COR-L47 (cell line): ENCODE results near the gene CRY1.
"Not testable (repeated sequence)": the region's sequence is repeated elsewhere in the genome, so short reads cannot be mapped to it uniquely, and the experiment has no call there.

Source experiments
- DNase-seq: peaks from one replicate; lab custom pipeline; 2025; lab: John Stamatoyannopoulos, UW

CRY1 gene

DNA sequence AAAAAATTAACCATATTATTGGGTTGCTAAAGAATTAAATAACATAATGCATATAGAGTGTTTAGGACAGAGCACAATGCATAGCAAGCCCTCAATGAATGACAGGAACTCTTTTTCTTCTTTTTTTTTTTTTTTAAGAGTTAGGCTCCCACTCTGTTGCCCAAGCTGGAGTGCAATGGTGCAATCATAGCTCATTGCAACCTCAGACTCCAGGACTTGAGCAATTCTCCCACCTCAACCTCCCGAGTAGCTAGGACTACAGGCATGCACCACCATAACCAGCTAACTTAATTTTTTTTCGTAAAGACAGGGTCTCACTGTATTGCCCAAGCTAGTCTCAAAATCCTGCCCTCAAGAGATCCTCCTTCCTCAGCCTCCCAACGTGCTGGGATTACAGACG lies 85.9 kb downstream of the CRY1 start:
- DNase-seq = no peak

DNA sequence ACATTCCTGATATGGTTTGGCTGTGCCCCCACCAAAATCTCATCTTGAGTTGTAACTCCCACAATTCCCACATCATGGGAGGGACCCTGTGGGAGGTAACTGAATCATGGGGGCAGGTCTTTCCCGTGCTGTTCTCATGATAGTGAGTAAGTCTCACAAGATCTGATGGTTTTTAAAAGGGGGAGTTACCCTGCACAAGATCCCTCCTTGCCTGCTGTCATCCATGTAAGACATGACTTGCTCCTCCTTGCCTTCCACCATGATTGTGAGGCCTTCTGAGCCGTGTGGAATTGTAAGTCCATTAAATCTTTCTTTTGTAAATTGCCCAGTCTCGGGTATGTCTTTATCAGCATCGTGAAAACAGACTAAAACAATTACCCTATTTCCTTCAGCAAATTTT lies 90.7 kb downstream of the CRY1 start:
- DNase-seq = not testable (repeated sequence)

DNA sequence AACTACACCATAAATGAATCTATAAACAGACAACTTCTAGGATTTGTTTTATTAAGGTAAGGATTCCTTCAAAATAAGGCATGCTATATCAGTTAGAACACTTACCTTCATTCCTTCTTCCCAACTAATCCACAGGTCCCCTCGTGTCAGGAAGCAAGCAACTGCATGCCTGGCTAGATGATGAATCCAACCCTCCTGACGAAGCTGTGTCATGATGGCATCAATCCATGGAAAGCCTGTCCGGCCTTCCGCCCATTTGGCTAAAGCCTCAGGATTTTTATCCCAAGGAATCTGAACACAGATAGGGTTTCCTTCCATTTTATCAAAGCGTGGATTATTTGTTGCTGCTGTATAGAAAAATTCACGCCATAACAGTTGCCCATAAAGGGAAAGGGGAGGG lies 93.9 kb downstream of the CRY1 start:
- no peak for DNase-seq

DNA sequence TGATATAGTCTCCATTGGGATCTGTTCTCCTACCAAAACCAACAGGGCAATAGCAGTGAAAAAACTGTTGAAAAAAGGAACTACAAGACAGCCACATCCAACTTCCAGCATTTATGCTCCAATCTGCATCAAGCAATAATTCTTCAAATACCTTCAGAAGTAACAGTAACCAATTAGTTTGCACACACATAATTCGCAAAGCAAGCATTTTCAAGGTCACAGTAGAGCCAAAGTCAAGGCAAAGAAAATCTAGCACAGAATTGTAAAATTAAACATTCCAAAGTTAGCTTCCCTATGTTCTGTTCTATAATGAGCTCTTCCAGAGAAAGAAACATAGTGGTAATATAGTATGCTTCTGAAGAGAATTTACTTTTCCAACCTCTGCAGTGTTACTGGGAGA lies 95.4 kb downstream of the CRY1 start:
- no peak for DNase-seq

DNA sequence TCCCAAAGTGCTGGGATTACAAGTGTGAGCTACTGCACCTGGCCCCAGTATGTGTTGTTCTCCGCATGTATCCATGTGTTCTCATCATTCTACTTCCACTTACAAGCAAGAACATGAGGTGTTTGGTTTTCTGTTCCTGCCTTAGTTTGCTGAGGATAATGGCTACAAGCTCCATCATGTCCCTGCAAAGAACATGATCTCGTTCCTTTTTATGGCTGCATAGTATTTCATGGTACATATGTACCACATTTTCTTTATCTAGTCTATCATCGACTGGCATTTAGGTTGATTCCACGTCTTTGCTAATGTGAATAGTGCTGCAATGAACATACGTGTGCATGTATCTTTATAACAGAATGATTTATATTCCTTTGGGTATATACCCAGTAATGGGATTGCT lies 97.2 kb downstream of the CRY1 start:
- DNase-seq = not testable (repeated sequence)

DNA sequence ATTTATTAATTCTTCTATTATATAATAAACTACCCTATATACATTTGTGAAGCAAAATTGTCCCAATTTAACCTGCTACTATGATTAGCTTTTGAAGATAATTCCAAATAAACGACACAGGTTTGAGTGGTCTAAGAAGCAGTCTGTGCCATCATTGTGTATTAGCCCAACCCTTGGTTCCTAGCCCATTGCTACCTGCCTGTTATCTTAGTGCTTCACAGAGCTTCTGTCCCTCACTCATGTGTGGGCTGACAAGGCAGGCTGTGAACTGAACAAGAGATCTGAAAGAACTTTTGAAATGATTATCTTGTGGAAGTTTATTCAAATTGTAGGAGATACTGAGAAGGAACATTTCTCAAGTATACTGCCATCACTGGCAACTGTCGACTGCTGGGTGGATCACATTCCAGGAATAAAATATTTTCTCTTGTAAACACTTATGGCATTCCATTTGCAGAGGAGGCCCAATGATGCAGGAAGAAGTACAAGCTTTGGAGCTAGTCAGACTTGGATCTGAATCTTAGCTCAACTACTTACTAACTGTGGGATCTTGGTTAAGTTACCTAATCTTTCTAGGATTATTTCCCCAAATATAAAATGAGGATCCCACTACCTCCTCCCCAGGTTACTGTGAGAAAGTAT lies 98.6 kb downstream of the CRY1 start:
- DNase-seq = no peak

DNA sequence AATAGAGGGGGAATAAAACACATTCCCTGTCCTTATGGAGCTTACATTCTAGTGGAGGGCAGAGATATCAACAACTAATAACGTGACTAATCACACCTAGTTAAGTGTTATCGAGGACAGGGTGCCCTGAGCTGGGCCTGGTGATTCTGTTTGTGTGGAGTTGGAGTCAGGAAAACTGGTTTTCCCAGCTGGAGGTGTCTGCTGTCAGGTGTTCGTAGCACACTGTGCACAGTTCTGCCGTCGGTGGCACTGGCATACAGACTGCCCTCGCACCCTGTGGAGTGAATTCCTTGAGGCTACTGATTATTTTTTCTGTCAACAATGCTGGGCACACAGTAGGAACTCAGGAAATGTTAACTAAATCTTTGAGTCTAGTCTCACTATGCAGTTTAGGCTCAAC lies 105.5 kb downstream of the CRY1 start:
- DNase-seq = no peak

DNA sequence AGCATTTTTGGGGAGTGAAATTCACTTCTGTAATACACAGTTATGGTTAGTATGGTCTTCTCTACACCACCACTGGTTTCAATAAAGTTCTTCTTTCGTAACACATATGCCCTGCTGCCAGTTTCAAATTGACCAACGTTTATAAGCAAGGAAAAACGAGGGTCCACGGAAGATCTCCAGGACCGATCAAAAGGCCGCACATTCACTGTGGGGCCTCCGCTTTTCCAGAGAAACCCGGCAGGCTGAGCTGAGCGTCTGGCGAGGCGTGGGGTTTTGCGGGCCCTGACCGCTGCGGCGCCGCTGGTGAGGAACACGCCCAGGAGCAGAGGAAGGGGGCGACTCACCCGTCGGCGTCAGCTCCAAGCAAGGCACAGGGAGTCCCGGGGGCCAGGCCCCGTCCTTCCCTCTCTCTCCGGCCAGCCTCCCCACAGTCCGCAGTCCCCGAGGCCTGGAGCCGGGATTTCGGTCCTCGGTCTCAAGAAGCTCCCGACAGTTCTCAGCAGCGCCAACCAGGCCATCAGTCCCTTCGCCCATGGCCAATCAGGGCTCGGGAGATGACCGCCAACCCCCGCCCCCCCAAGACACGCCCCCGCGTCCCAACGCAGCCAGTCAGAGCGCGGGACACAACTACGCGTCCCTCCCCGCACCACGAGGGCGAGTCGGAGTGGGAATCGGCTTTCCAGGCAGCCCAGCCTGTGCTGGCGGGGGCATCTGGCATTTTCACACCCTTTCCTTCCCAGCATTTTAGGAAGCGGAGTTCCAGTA lies 106.5 kb downstream of the CRY1 start, which contains the start of gene MTERF2:
Gene MTERF2 (minus strand): TSS at position 522 of the 765 bp plus-strand sequence. CDS start 8,432 bp downstream, outside the sequence.
- DNase-seq = peak; percentile 91

DNA sequence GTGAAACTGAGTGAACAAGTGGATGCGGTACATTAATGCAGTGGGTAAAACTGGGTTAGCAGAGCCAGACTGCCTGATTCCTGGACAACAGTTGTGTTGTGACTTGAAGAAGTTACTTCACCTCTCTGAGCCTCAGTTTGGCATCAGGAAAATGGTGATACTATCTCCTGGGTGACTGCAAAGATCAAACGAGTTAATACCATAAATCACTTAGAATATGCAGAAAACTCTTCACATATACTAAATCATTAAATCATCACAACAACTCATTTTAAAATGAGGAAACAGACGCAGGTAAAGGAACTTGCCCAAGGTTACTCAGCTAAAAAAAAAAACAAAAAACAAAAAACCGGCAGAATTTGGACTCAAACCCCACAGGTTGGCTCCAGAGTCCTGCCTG lies 107.2 kb downstream of the CRY1 start:
- DNase-seq = no peak

DNA sequence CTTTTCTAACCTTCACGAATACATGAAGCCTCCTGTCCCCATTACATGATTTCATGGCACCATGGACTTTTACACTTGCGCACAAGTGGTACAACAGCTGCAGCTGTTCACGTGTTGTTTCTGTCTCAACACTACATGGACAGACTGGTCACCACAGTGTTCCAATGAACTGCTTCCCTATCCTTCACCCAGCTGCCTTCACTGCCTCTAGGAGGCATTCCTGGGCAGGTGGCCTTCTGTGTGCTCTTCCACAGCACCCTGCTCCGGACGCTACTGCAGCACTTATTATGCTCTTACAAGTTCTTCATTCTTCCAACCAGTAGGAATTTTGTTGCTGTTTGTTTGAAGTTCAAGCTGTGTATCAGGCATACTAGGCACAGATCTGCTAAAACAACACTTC lies 107.9 kb downstream of the CRY1 start:
- no peak for DNase-seq

DNA sequence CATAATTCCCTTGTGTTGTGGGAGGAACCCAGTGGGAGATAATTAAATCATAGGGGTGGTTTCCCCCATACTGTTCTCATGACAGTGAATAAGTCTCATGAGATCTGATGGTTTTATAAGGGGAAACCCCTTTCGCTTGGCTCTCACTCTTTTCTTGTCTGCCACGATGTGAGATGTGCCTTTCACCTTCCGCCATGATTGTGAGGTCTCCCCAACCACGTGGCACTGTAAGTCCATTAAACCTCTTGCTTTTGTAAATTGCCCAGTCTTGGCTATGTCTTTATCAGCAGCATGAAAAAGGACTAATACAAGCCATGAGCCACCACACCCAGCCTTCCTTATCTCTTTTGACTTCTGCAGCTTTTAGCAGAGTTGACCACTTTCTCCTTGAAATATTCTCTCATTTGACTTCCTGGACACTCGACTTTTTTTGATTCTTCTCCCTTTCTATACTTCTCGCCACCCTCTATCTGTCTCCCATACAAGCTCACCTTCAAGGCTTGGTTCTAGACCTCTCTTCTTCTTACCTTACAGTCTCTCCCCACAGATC lies 108.7 kb downstream of the CRY1 start:
- DNase-seq = no peak

DNA sequence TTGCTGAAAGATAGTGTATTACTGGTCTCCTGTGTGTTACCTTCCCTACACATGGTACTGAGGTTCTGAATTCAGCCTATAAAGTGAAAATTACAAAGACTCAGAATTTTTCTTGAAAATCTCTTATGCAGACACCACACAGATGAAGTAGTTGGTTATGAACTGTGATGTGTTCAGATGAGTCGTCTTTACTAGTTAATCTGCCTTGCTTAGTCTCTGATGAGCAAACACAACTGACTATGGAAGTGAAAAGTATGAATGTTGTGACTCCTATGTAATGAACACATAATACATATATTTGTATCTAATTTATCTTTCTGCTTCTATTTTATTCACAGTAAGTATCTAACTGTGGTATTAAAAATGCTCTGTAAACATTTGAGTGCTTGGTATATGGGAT lies 111.1 kb downstream of the CRY1 start:
- no peak for DNase-seq

DNA sequence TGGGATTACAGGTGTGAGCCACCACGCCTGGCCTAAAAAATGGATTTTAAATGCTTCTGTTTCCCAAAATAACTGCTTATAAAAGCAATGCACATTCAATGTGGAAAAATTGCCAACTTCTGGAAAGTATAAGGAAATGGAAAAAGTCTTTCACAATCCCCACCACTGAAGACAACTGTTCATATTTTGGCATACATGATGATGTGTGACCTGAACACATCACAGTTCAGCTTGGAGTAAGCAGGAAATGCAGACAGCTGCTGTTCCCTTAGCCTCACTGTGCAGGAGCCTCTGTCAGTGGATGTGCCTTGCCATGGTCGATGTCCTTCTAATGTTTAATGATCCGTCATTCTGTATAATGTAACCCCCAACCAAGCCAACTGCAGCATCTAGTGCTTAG lies 111.6 kb downstream of the CRY1 start:
- DNase-seq = no peak

DNA sequence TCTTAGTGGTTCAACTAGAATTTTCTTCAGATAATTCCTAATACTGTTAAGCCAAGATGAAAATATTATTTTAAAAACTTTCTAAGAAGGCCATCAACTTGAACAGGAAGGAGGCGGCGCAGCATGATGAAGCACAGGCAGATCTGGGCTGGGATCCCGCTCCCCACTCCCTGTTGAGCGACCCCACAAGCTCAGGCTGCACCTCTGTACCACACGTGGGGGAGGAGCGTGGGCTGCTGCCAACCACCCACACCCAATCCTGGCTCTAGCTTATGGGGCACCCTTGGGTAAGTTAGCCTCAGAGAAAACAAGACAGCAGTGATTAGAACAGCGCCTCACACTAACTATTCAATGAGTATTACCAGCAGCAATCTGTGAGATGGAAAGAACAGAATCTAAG lies 112.4 kb downstream of the CRY1 start:
- DNase-seq = no peak

DNA sequence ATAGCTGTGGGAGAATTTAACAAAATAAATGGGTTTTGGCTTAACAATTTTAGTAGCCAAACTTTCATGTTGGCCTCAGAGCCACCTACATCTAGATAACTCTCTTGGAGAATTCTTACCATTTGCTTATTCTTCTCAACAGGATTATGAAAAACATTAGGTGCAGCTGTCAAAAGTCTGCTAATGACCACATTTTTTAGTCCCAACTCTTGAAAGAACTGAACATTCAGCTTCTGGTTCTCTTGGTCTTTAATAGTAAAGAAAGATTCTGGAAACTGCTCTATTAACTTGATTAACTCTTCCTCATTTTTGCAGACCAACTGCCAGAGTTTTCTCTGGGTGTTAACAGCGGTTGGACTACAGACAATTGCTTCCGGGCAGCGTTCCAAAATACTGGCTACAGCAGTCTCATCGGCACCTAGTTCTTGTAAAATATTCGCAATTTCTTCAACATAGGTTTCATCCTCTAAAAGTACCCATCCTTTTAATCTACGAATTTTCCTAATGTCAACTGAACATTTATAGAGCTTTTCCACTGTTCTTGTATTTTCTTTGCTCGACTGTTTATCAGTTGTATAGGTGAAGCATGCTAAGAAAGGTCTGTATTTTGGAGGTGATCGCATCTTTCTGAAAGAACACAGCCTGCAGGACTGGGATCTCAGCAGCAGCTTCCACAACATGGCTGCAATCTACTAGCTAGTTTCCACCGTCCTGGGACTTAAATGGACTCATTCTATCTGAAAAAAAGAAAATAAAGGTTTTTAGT lies 115.1 kb downstream of the CRY1 start:
- peak; percentile 84 for DNase-seq

DNA sequence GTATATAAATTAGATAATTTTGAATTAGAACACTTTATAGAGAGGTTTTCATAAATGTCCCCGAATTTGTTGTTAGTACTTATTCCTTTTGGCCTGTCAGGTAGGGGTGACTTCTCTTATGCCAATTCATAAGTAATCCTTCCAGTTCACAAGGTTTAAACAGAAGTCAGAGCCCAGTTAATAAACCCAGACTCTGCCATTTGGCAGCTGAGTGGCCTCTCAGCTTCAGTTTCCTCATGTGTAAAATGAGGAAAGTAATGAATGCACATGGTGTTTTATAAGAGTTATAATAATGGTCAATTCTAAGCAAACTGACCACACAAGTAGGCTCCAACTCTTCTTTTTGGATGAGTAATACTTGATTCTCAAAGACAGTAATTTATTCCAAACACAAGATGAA lies 116.7 kb downstream of the CRY1 start:
- DNase-seq = no peak

DNA sequence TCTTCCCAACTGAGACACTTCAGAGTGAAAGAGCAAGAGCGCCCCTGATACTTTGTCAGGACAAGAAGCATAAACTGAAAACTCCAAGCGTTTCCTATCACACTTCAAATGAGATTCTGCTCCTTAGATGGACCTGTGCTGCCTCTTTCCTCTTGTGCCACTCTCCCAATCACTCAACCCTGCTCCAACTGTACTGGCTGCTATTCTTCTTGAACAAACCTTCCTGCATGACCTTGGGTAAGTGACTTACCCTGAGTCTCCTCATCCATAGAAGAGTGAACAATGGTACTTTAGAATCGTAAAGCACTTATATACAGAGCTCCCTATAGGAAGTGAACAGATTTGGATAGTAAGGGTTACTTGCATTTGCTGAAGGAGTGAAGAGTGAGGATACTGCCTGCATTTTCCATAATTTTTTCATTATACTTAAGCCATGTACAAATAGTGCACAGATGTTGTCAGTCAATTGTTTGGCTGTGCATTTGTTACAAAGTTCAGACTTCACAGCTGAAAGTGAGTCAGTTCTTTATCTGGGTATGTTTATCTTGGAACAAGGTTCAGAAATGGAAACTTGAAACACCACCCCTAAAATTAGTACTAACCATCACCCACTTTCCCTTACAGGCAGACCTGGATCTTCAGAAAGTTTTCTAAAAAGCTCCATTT lies 117.2 kb downstream of the CRY1 start:
- DNase-seq = no peak

DNA sequence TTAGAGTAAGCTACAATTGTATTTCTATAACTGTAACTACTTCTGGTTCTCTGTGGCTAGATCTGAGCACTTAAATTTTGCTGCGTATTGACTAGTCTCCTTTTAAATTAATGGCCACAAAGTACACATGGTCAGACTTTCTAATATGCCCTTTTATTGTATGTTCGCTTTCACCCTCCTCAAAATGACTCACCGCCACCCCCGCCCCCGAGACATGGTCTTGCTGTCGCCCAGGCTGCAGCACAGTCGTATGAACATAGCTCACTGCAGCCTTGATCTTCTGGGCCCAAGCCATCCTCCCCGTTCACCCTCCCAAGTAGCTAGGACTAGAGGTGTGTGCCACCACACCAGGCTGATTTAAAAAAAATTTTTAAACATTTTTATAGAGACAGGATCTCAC lies 118.3 kb downstream of the CRY1 start:
- no peak for DNase-seq

DNA sequence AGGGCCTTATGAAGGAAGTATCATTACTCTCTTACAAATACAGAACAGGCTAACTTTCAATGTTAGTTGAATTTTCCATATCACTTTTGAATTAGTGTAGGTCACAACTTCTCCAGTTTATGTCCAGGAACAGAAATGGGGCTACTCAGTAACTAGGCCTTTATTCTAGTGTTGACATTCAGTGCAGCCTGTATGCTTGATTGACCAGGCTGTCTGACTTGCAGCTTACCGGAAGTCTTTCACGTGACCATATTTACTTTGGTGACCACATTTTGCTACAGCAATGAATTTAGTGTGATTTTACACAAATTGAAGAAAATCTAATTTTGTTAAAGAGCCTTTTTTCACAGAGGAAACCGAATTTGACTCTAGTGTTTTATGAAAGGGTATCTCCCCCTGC lies 118.8 kb downstream of the CRY1 start:
- DNase-seq = no peak

DNA sequence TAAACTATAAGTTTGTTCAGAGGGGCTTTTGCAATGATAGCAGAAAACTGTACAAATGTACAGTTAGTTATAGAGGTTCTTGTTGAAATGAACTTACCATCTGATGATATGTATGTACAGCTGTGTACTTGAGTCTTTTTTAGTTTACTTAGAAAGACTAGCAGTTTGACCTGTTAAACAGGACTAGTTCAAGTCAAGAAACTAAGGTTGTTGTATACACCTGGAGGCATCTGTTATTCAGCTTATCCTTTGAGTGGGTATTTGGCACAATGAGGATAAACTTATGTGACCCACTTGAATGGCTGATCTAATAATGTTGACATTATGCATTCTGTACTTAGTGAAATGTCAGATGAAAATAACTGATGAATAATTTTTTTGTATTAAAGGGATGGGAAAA lies 119.8 kb downstream of the CRY1 start:
- no peak for DNase-seq

DNA sequence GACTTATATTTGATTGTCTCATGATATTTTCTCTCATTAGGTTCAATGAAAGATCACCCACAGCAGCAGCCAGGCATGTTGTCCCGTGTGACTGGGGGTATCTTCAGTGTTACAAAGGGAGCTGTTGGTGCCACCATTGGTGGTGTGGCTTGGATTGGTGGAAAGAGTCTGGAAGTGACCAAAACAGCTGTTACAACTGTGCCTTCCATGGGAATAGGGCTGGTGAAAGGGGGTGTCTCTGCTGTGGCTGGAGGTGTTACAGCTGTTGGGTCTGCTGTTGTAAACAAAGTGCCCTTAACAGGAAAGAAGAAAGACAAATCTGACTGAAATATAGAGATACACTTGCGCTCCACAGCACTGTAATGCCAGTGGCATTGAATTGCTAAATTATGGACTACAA lies 122.3 kb downstream of the CRY1 start:
- no peak for DNase-seq

DNA sequence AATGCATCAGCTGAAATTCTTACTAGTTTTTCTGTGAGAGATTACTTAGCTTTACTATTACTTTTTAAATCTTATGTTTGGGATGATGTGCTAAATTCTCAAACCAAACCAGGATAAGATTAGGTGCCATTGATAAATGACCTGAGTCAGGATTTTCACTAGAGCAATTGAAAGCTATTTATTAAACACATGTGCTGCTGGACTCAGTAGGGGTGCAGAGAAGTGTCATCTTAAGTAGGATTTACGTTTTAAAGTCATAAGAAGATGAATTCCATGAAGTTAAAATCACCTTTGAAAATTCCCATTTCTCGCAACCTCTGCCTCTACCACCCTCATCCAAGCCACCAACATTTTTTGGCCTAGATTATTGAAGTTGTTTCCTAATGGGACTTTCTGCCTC lies 128.8 kb downstream of the CRY1 start:
- DNase-seq = no peak
